IPS-15b (cell line): Measurements from ENCODE around the gene EIF2B2.
"Not testable (repeated sequence)": the region's sequence is repeated elsewhere in the genome, so short reads cannot be mapped to it uniquely, and the experiment has no call there.

Experiments
- H3K27me3 ChIP-seq: one replicate; pipeline ENCODE4 v1.6.1; 2013; ENCODE audit warnings: low read length; ENCODE audit not compliant: control insufficient read depth, insufficient read depth
- H3K36me3 ChIP-seq: one replicate; pipeline ENCODE4 v1.6.1; 2013; ENCODE audit warnings: low read length; ENCODE audit not compliant: control insufficient read depth, insufficient read depth
- H3K4me1 ChIP-seq: one replicate; pipeline ENCODE4 v1.6.1; 2013; ENCODE audit warnings: mild to moderate bottlenecking, low read length; ENCODE audit not compliant: control insufficient read depth, insufficient read depth
- H3K4me3 ChIP-seq: one replicate; pipeline ENCODE4 v1.5.1; 2013; ENCODE audit warnings: low read depth, low read length
- H3K9ac ChIP-seq: one replicate; pipeline ENCODE4 v1.6.1; 2013; ENCODE audit warnings: low read depth, mild to moderate bottlenecking, low read length
- H3K9me3 ChIP-seq: one replicate; pipeline ENCODE4 v1.6.1; 2013; ENCODE audit warnings: mild to moderate bottlenecking, low read length; ENCODE audit not compliant: control insufficient read depth, insufficient read depth

Gene EIF2B2

GRCh38 chr14:74981833-74982232 is 20.9 kb upstream of the EIF2B2 start:
- no peaks in the 10 kb centered on the region for H3K36me3 ChIP-seq
- H3K9me3 ChIP-seq = no peaks in the 10 kb centered on the region
- no peaks in the 10 kb centered on the region for H3K27me3 ChIP-seq
- H3K9ac ChIP-seq = no peak overlapping the region
- no peak overlapping the region for H3K4me3 ChIP-seq
- H3K4me1 ChIP-seq = peaks cover 2% of the 10 kb centered on the region

GRCh38 chr14:74982661-74983060 is 20.1 kb upstream of the EIF2B2 start:
- Histone ChIP-seq H3K36me3 (no peaks in the 10 kb centered on the region), H3K9me3 (no peaks in the 10 kb centered on the region), H3K4me1 (peaks cover 2% of the 10 kb centered on the region)

GRCh38 chr14:74983343-74983742 is 19.4 kb upstream of the EIF2B2 start:
- no peak overlapping the region for H3K9ac ChIP-seq
- H3K9me3 ChIP-seq = no peaks in the 10 kb centered on the region
- H3K36me3 ChIP-seq = no peaks in the 10 kb centered on the region
- no peak overlapping the region for H3K4me3 ChIP-seq
- H3K4me1 ChIP-seq = peaks cover 2% of the 10 kb centered on the region
- H3K27me3 ChIP-seq = no peaks in the 10 kb centered on the region

More at GRCh38 chr14:74982661-74983060, 20.1 kb upstream of the EIF2B2 start:
- Histone ChIP-seq H3K27me3 (no peaks in the 10 kb centered on the region), H3K9ac (no peak overlapping the region), H3K4me3 (no peak overlapping the region)

GRCh38 chr14:74984236-74985027 is 18.3 kb upstream of the EIF2B2 start:
- H3K36me3 ChIP-seq = no peaks in the 10 kb centered on the region
- no peaks in the 10 kb centered on the region for H3K4me1 ChIP-seq
- no peaks in the 10 kb centered on the region for H3K9me3 ChIP-seq
- no peak overlapping the region for H3K4me3 ChIP-seq
- H3K9ac ChIP-seq = peak overlapping the region; percentile 54
- no peaks in the 10 kb centered on the region for H3K27me3 ChIP-seq

- Histone ChIP-seq H3K9ac (peak overlapping the region; percentile 54), H3K4me3 (no peak overlapping the region), H3K4me1 (no peaks in the 10 kb centered on the region), H3K27me3 (no peaks in the 10 kb centered on the region), H3K36me3 (no peaks in the 10 kb centered on the region), H3K9me3 (no peaks in the 10 kb centered on the region)
These were observed 17.8 kb upstream of the EIF2B2 start for GRCh38 chr14:74985028-74985310.

- H3K27me3 ChIP-seq = no peaks in the 10 kb centered on the region
- no peaks in the 10 kb centered on the region for H3K36me3 ChIP-seq
- no peaks in the 10 kb centered on the region for H3K4me1 ChIP-seq
These were observed 16.9 kb upstream of the EIF2B2 start for GRCh38 chr14:74985806-74986205.

GRCh38 chr14:74988131-74988530 is 14.6 kb upstream of the EIF2B2 start:
- no peak overlapping the region for H3K4me3 ChIP-seq
- no peaks in the 10 kb centered on the region for H3K4me1 ChIP-seq
- no peak overlapping the region for H3K9ac ChIP-seq
- no peaks in the 10 kb centered on the region for H3K9me3 ChIP-seq
- no peaks in the 10 kb centered on the region for H3K27me3 ChIP-seq
- H3K36me3 ChIP-seq = no peaks in the 10 kb centered on the region

More at GRCh38 chr14:74985806-74986205, 16.9 kb upstream of the EIF2B2 start:
- H3K4me3 ChIP-seq = no peak overlapping the region
- no peaks in the 10 kb centered on the region for H3K9me3 ChIP-seq
- no peak overlapping the region for H3K9ac ChIP-seq

- no peaks in the 10 kb centered on the region for H3K9me3 ChIP-seq
- H3K4me1 ChIP-seq = no peaks in the 10 kb centered on the region
- no peak overlapping the region for H3K4me3 ChIP-seq
- H3K9ac ChIP-seq = no peak overlapping the region
- H3K27me3 ChIP-seq = no peaks in the 10 kb centered on the region
- no peaks in the 10 kb centered on the region for H3K36me3 ChIP-seq
These were observed 13.7 kb upstream of the EIF2B2 start for GRCh38 chr14:74988993-74989392.

GRCh38 chr14:74994182-74994581 is 8.5 kb upstream of the EIF2B2 start:
- H3K4me1 ChIP-seq, H3K9ac ChIP-seq, H3K4me3 ChIP-seq, H3K9me3 ChIP-seq, H3K36me3 ChIP-seq, H3K27me3 ChIP-seq: not testable (repeated sequence)

- not testable (repeated sequence) for H3K36me3 ChIP-seq, H3K4me3 ChIP-seq, H3K4me1 ChIP-seq, H3K9me3 ChIP-seq, H3K27me3 ChIP-seq, H3K9ac ChIP-seq
These were observed 6.9 kb upstream of the EIF2B2 start for GRCh38 chr14:74995781-74996180.

GRCh38 chr14:75001261-75001660 is 1.5 kb upstream of the EIF2B2 start:
- H3K9me3 ChIP-seq = no peaks in the 10 kb centered on the region
- H3K36me3 ChIP-seq = peaks cover 4% of the 10 kb centered on the region

GRCh38 chr14:75001899-75002298 is 822 bp upstream of the EIF2B2 start:
- no peaks in the 10 kb centered on the region for H3K9me3 ChIP-seq
- H3K36me3 ChIP-seq = peaks cover 10% of the 10 kb centered on the region
- no peaks in the 10 kb centered on the region for H3K27me3 ChIP-seq
- peak overlapping the region; percentile 94 for H3K4me3 ChIP-seq
- no peak overlapping the region for H3K9ac ChIP-seq
- no peaks in the 10 kb centered on the region for H3K4me1 ChIP-seq

More at GRCh38 chr14:75001261-75001660, 1.5 kb upstream of the EIF2B2 start:
- no peak overlapping the region for H3K9ac ChIP-seq
- H3K4me1 ChIP-seq = no peaks in the 10 kb centered on the region
- no peaks in the 10 kb centered on the region for H3K27me3 ChIP-seq
- H3K4me3 ChIP-seq = no peak overlapping the region
